PC-9 (cell line): ENCODE data around the gene LLPH. TPM values are rescaled to one million over a fixed set of nuclear protein-coding genes. Genes with fewer than 3 reads are reported as not detected.

Experiments used
- BruUV-seq: library from RNA; stranded (reverse); fragments of 400-500 nt; replicated peaks from 2 replicates; lab custom pipeline; 2021; lab: Mats Ljungman, UMichigan
- CTCF ChIA-PET: fragments of 300-600 bp; sonication (Branson Sonifier 250); formaldehyde crosslinking; loops from one replicate; lab custom pipeline; 2022; ENCODE audit warnings: antibody characterized with exemption; lab: Charles Lee
- POLR2A ChIA-PET: fragments of 300-600 bp; sonication (Branson Sonifier 250); formaldehyde crosslinking; loops from one replicate; lab custom pipeline; 2022; ENCODE audit warnings: antibody characterized with exemption; ENCODE audit not compliant: unreplicated experiment; lab: Charles Lee
- DNase-seq, 2 experiments: peaks; one replicate each; pipeline versions ENCODE4 v3.0.0 to v3.0.0-alpha.2; 2015 to 2022; ENCODE audit warnings: mixed read lengths in 1 of 2
- H2AFZ ChIP-seq: fragments of 200-600 bp; sonication (generic); 2 replicates; pipeline ENCODE4 v1.8.1; 2017; ENCODE audit warnings: antibody characterized with exemption
- H3F3A ChIP-seq: fragments of 200-600 bp; sonication (generic); 2 replicates; pipeline ENCODE4 v1.8.1; 2017; ENCODE audit warnings: antibody characterized with exemption, mild to moderate bottlenecking, low read depth; ENCODE audit not compliant: insufficient read depth
- H3K27ac ChIP-seq: fragments of 200-600 bp; sonication (generic); 2 replicates; pipeline ENCODE4 v1.6.1; 2016; ENCODE audit warnings: mixed run types
- H3K27me3 ChIP-seq: fragments of 200-600 bp; sonication (generic); 2 replicates; pipeline ENCODE4 v1.6.1; 2016; ENCODE audit warnings: low read depth, mixed run types; ENCODE audit not compliant: insufficient read depth
- H3K36me3 ChIP-seq: fragments of 200-600 bp; sonication (generic); 2 replicates; pipeline ENCODE4 v1.6.1; 2016; ENCODE audit warnings: low read depth, mixed run types
- H3K4me1 ChIP-seq: fragments of 200-600 bp; sonication (generic); replicated peaks from 2 replicates; pipeline ENCODE4 v1.6.1; 2016; ENCODE audit warnings: mixed run types; ENCODE audit not compliant: insufficient read depth
- H3K4me2 ChIP-seq: fragments of 200-600 bp; sonication (generic); 2 replicates; pipeline ENCODE4 v1.6.1; 2017; ENCODE audit warnings: mixed run types
- H3K4me3 ChIP-seq: fragments of 200-600 bp; sonication (generic); 2 replicates; pipeline ENCODE4 v1.6.1; 2016; ENCODE audit warnings: mixed run types
- H3K79me2 ChIP-seq: fragments of 200-600 bp; sonication (generic); 2 replicates; pipeline ENCODE4 v1.6.1; 2017; ENCODE audit warnings: low read depth, mixed run types
- H3K9me2 ChIP-seq: fragments of 200-600 bp; sonication (generic); 2 replicates; pipeline ENCODE4 v1.8.1; 2017; ENCODE audit warnings: mild to moderate bottlenecking; ENCODE audit not compliant: insufficient read depth
- H3K9me3 ChIP-seq: fragments of 200-600 bp; sonication (generic); 2 replicates; pipeline ENCODE4 v1.8.1; 2016; ENCODE audit warnings: low read depth; ENCODE audit not compliant: insufficient read depth
- H4K20me1 ChIP-seq: fragments of 200-600 bp; sonication (generic); 2 replicates; pipeline ENCODE4 v1.8.1; 2017; ENCODE audit not compliant: insufficient read depth
- EZH2 ChIP-seq: fragments of 200-600 bp; sonication (generic); IDR thresholded peaks from 2 replicates; pipeline ENCODE4 v1.8.0; 2017; ENCODE audit warnings: antibody characterized with exemption, low read depth
- intact Hi-C: fragments of 100-400 bp; cut with micrococcal nuclease; formaldehyde crosslinking; loops from one replicate; pipeline ENCODE4 v1.10.0; 2022; ENCODE audit not compliant: unreplicated experiment
- total RNA-seq: library from RNA; stranded (reverse); gene quantifications from 2 replicates; pipeline ENCODE4 v1.2.3, GENCODE V29; 2021
- TF ChIP-seq, protein P1 (sequence below): fragments of 200-600 bp; sonication (generic); conservative IDR thresholded peaks from 2 replicates; pipeline ENCODE4 v1.6.1; 2017; ENCODE audit warnings: mixed run types, antibody characterized with exemption, mild to moderate bottlenecking, moderate library complexity

The LLPH gene
- total RNA-seq, 1 experiment from 2014 or later = 25.0 TPM

GRCh38 chr12:66163289-66163688 lies 32.7 kb upstream of the LLPH start:
- ChIA-PET CTCF (no interaction called here), POLR2A (no interaction called here)
- Histone ChIP-seq H3K9me3 (no peaks in the 10 kb centered on the region; the same call in 1 of the 2 replicates), H3K79me2 (peaks cover 23% of the 10 kb centered on the region), H3F3A (no peaks in the 10 kb centered on the region), H4K20me1 (no peaks in the 10 kb centered on the region), H3K36me3 (0 out of 2 replicates have a peak, but pooled peaks cover 5% of the 10 kb centered on the region), H3K27ac (no peak overlapping the region), H3K4me3 (no peak overlapping the region), H3K4me1 (peaks cover 4% of the 10 kb centered on the region), H3K4me2 (no peak overlapping the region), H2AFZ (no peak overlapping the region), H3K9me2 (0 out of 2 replicates have a peak, but pooled peaks cover 3% of the 10 kb centered on the region), H3K27me3 (no peaks in the 10 kb centered on the region)
- no peak for TF ChIP-seq EZH2
- TF ChIP-seq, protein P1, sequence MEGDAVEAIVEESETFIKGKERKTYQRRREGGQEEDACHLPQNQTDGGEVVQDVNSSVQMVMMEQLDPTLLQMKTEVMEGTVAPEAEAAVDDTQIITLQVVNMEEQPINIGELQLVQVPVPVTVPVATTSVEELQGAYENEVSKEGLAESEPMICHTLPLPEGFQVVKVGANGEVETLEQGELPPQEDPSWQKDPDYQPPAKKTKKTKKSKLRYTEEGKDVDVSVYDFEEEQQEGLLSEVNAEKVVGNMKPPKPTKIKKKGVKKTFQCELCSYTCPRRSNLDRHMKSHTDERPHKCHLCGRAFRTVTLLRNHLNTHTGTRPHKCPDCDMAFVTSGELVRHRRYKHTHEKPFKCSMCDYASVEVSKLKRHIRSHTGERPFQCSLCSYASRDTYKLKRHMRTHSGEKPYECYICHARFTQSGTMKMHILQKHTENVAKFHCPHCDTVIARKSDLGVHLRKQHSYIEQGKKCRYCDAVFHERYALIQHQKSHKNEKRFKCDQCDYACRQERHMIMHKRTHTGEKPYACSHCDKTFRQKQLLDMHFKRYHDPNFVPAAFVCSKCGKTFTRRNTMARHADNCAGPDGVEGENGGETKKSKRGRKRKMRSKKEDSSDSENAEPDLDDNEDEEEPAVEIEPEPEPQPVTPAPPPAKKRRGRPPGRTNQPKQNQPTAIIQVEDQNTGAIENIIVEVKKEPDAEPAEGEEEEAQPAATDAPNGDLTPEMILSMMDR = no peak
- no peak for DNase-seq
- intact Hi-C loops = no loop called here
- BruUV-seq = no TSS peak

DNA sequence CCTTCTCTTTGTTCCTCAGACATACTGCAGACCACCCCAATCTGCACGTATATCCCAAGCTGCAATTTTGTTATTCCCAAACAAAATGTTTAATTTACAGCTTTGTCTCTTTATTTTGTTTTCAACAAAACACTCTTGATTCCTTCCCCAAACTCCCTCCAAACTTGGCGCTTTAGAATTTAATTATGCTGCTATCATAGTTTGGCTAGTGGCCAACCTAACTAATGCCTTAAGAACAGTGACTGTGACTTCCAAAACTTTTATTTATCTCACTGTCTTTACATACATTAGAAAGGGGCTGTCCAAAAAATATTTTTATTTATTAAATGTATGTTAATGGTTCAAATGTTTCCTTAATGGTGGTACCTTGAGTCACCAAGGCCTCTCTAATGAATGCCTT lies 32.2 kb upstream of the LLPH start:
- Histone ChIP-seq H3K9me2 (0 out of 2 replicates have a peak, but pooled peaks cover 3% of the 10 kb centered on the region), H3K79me2 (peaks cover 17% of the 10 kb centered on the region), H3K4me1 (no peaks in the 10 kb centered on the region), H2AFZ (no peak overlapping the region), H3K36me3 (0 out of 2 replicates have a peak, but pooled peaks cover 5% of the 10 kb centered on the region), H3K27me3 (no peaks in the 10 kb centered on the region), H4K20me1 (no peaks in the 10 kb centered on the region), H3K27ac (no peak overlapping the region), H3F3A (no peaks in the 10 kb centered on the region), H3K4me2 (no peak overlapping the region), H3K9me3 (no peaks in the 10 kb centered on the region; the same call in 1 of the 2 replicates), H3K4me3 (no peak overlapping the region)
- BruUV-seq = no TSS peak
- no peak for DNase-seq
- ChIA-PET CTCF (no interaction called here), POLR2A (interaction anchor here (0.6 kb wide), 1 partner anchor 679 kb away, joined by 4 read pairs; no protein-coding TSS in a partner anchor)
- TF ChIP-seq, protein P1 = no peak
- no peak for TF ChIP-seq EZH2
- intact Hi-C loops = no loop called here

- intact Hi-C loops = no loop called here
- no peak for TF ChIP-seq EZH2
- TF ChIP-seq, protein P1 = no peak
- H3K79me2 ChIP-seq = peaks cover 5% of the 10 kb centered on the region
- no peak for DNase-seq
- CTCF ChIA-PET = no interaction called here
- no peak overlapping the region for H3K4me2 ChIP-seq
- H3K27me3 ChIP-seq = no peaks in the 10 kb centered on the region
- H3K9me2 ChIP-seq = no peaks in the 10 kb centered on the region
- H3K9me3 ChIP-seq = no peaks in the 10 kb centered on the region; the same call in 1 of the 2 replicates
- H4K20me1 ChIP-seq = no peaks in the 10 kb centered on the region
- POLR2A ChIA-PET = no interaction called here
- 0 out of 2 replicates have a peak, but pooled peaks cover 5% of the 10 kb centered on the region for H3K36me3 ChIP-seq
- no TSS peak for BruUV-seq
- no peak overlapping the region for H2AFZ ChIP-seq
- no peaks in the 10 kb centered on the region for H3F3A ChIP-seq
- no peaks in the 10 kb centered on the region for H3K4me1 ChIP-seq
- no peak overlapping the region for H3K27ac ChIP-seq
- no peak overlapping the region for H3K4me3 ChIP-seq
These were observed 30.2 kb upstream of the LLPH start for GRCh38 chr12:66160704-66161103.
